Esophagus squamous epithelium (tissue), 5 donors: ENCODE data around the gene MYL6. TPM values are rescaled to one million over a fixed set of nuclear protein-coding genes. Genes with fewer than 3 reads are reported as not detected.

ENCODE experiments used
- DNase-seq: peaks from one replicate; lab custom pipeline; 2025; lab: John Stamatoyannopoulos, UW
- H3K27ac ChIP-seq, 4 donors: fragments of 200-600 bp; sonication (generic); one replicate each; pipeline ENCODE4 v1.5.1; 2016 to 2019; ENCODE audit warnings: mild to moderate bottlenecking in 1 of 4
- H3K27me3 ChIP-seq, 4 donors: fragments of 200-600 bp; sonication (generic); 1 replicate in 3 of 4; 2 replicates in 1 of 4; pipeline versions ENCODE4 v1.5.1 to v1.6.0; 2017 to 2021; ENCODE audit warnings: antibody characterized with exemption in 1 of 4
- H3K36me3 ChIP-seq, 3 donors: fragments of 200-600 bp; sonication (generic); one replicate each; pipeline ENCODE4 v1.5.1; 2016 to 2019
- H3K4me1 ChIP-seq, 3 donors: fragments of 200-600 bp; sonication (generic); one replicate each; pipeline ENCODE4 v1.5.1; 2017 to 2019
- H3K4me3 ChIP-seq, 4 donors: fragments of 200-600 bp; sonication (generic); 1 replicate in 3 of 4; 2 replicates in 1 of 4; pipeline ENCODE4 v1.5.1; 2016 to 2019; ENCODE audit warnings: mild to moderate bottlenecking in 2 of 4, moderate library complexity in 1 of 4
- H3K9me3 ChIP-seq, 3 donors: fragments of 200-600 bp; sonication (generic); one replicate each; pipeline ENCODE4 v1.5.1; 2016 to 2019
- POLR2A ChIP-seq, 4 donors: fragments of 450-650 bp; IDR thresholded peaks; one replicate each; pipeline ENCODE4 v1.6.1; 2017; ENCODE audit warnings: antibody characterized with exemption in 4 of 4, mild to moderate bottlenecking in 4 of 4, moderate library complexity in 3 of 4
- WGBS, 2 donors: methylation state at CpG; one replicate each; pipeline ENCODE4 v1.1.5; 2018; 5-methylcytosine and 5-hydroxymethylcytosine counted together
- intact Hi-C: fragments of 100-400 bp; cut with DNase I; formaldehyde crosslinking; loops from one replicate; pipeline ENCODE4 v1.15.0; 2022
- total RNA-seq, 4 donors: library from RNA; depleted of rRNA; stranded (reverse); fragments of >200 nt; gene quantifications; one replicate each; pipeline ENCODE4 v1.1.0, GENCODE V29; 2016
- TF ChIP-seq, protein P1 (sequence below), 6 experiments: fragments of 450-650 bp in 4 of 6; fragments of 200-600 bp in 2 of 6; sonication (generic) in 2 of 6; IDR thresholded peaks; one replicate each; pipeline ENCODE4 v1.5.1; 2016 to 2019; ENCODE audit warnings: antibody characterized with exemption in 6 of 6, mild to moderate bottlenecking in 4 of 6, moderate library complexity in 4 of 6
- donor health status: DM: yes; HTN: yes; CAD: no.

Gene MYL6
- total RNA-seq, 4 donors from 2014 or later = 1,011 to 2,279 (median 1,490) TPM

DNA sequence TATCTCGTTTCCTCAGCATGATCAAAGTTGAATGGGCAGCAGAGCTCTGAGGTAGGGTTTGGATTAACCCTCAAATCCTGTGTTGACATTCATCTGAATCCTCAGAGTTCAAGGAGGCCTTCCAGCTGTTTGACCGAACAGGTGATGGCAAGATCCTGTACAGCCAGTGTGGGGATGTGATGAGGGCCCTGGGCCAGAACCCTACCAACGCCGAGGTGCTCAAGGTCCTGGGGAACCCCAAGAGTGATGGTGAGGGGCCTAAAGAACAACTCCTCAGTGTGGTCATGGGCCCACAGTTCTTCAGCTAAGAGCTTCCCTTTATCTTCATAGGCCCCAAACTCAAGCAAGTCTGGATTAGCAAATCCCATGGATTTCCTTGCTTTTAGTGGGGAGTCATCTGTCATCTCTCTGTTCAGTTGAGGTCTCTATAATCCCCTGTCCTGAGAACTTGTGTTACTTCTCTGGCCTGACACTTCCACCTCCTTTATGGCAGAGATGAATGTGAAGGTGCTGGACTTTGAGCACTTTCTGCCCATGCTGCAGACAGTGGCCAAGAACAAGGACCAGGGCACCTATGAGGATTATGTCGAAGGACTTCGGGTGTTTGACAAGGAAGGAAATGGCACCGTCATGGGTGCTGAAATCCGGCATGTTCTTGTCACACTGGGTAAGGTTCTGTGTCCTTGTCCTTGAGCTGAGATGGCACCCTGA is 1.5 kb downstream of the MYL6 start:
- Histone ChIP-seq H3K4me1 (peaks cover 25 to 53% (median 32%) of the 10 kb centered on the region in 3 donors), H3K27me3 (no peaks in the 10 kb centered on the region), H3K27ac (peak overlapping the region; percentile 93 to 100 (median 99)), H3K36me3 (peaks cover 40 to 60% (median 49%) of the 10 kb centered on the region in 3 donors), H3K9me3 (no peaks in the 10 kb centered on the region), H3K4me3 (peak overlapping the region; percentile 61 to 97 (median 80))
- intact Hi-C loops = no loop called here
- WGBS, 2 donors = 12 to 22% methylated on average over 8 of the region's 8 CpGs
- TF ChIP-seq POLR2A (IDR thresholded peaks at IDR 0.05) = no peak
- TF ChIP-seq, protein P1, sequence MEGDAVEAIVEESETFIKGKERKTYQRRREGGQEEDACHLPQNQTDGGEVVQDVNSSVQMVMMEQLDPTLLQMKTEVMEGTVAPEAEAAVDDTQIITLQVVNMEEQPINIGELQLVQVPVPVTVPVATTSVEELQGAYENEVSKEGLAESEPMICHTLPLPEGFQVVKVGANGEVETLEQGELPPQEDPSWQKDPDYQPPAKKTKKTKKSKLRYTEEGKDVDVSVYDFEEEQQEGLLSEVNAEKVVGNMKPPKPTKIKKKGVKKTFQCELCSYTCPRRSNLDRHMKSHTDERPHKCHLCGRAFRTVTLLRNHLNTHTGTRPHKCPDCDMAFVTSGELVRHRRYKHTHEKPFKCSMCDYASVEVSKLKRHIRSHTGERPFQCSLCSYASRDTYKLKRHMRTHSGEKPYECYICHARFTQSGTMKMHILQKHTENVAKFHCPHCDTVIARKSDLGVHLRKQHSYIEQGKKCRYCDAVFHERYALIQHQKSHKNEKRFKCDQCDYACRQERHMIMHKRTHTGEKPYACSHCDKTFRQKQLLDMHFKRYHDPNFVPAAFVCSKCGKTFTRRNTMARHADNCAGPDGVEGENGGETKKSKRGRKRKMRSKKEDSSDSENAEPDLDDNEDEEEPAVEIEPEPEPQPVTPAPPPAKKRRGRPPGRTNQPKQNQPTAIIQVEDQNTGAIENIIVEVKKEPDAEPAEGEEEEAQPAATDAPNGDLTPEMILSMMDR (IDR thresholded peaks at IDR 0.05) = no peak
- DNase-seq = no peak

DNA sequence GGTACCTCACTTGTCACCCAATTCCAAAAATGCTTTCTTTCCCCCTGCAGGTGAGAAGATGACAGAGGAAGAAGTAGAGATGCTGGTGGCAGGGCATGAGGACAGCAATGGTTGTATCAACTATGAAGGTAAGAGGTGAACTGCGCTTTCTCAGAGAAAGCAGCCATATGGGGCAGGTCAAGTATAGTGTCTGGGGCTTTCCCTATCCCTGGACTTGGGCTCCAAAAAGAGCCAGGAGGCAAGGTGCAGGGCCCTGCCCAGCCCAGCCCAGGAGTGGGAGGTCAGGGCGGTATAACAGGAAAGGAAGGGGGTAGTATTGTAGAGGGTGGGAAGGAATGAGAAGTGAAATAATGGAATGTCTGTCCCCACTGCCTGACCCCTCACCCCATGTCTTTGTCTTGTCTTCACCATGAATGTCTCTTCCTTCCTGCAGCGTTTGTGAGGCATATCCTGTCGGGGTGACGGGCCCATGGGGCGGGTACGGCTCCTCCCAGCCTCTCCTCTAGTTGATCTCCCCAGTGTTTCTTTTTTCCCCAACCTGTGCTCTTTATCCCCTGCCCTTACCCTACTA is 2.1 kb downstream of the MYL6 start:
- DNase-seq = no peak
- peaks cover 25 to 53% (median 32%) of the 10 kb centered on the region in 3 donors for H3K4me1 ChIP-seq
- WGBS, 2 donors = 9 to 18% methylated on average over 7 of the region's 7 CpGs
- peaks cover 45 to 63% (median 53%) of the 10 kb centered on the region in 3 donors for H3K36me3 ChIP-seq
- intact Hi-C loops = no loop called here
- H3K27me3 ChIP-seq = no peaks in the 10 kb centered on the region
- TF ChIP-seq POLR2A (IDR thresholded peaks at IDR 0.05) = peak in 1 of 4 donors; percentile 24
- TF ChIP-seq, protein P1 (IDR thresholded peaks at IDR 0.05) = no peak
- H3K27ac ChIP-seq = peak overlapping the region; percentile 93 to 100 (median 99)
- peak overlapping the region; percentile 61 to 97 (median 80) for H3K4me3 ChIP-seq
- no peaks in the 10 kb centered on the region for H3K9me3 ChIP-seq

DNA sequence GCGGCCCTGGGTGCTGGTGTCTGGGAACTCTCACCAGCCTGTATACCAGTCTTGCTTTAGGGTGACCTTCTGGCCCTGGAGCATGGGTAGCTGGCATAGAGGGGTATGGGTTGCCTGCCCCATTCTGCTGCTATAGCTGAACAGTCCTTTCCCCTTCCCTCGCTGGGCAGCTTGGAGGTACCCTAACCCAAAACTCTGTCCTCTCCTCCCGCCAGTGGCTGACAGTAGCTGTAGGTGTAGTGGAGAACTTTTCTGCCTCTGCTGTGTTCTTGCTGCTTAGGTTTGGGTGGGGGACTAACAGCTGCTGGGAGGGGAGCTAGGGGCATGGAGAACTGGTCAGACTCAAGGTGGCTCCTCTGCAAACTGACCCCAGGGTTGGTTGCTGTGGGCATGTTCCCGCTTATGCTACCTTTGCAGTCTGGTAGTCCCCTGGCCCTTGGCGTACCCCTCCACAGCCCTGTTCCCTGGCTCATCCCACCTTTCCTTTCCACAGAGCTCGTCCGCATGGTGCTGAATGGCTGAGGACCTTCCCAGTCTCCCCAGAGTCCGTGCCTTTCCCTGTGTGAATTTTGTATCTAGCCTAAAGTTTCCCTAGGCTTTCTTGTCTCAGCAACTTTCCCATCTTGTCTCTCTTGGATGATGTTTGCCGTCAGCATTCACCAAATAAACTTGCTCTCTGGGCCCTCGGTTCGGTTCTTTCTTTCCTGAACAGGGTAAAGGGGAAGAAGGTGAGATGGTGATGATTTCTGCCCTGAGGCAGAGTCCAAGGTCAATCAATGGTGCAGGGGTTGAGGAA is 2.9 kb downstream of the MYL6 start:
- no peaks in the 10 kb centered on the region for H3K27me3 ChIP-seq
- intact Hi-C loops = no loop called here
- H3K36me3 ChIP-seq = peaks cover 46 to 69% (median 60%) of the 10 kb centered on the region in 3 donors
- peak overlapping the region; percentile 61 to 97 (median 80) for H3K4me3 ChIP-seq
- TF ChIP-seq, protein P1 (IDR thresholded peaks at IDR 0.05) = no peak
- TF ChIP-seq POLR2A (IDR thresholded peaks at IDR 0.05) = no peak
- peaks cover 25 to 53% (median 32%) of the 10 kb centered on the region in 3 donors for H3K4me1 ChIP-seq
- DNase-seq = no peak
- peak overlapping the region; percentile 93 to 100 (median 99) for H3K27ac ChIP-seq
- H3K9me3 ChIP-seq = no peaks in the 10 kb centered on the region
- WGBS, 2 donors = 64 to 70% methylated on average over 8 to 9 of the region's 11 CpGs

DNA sequence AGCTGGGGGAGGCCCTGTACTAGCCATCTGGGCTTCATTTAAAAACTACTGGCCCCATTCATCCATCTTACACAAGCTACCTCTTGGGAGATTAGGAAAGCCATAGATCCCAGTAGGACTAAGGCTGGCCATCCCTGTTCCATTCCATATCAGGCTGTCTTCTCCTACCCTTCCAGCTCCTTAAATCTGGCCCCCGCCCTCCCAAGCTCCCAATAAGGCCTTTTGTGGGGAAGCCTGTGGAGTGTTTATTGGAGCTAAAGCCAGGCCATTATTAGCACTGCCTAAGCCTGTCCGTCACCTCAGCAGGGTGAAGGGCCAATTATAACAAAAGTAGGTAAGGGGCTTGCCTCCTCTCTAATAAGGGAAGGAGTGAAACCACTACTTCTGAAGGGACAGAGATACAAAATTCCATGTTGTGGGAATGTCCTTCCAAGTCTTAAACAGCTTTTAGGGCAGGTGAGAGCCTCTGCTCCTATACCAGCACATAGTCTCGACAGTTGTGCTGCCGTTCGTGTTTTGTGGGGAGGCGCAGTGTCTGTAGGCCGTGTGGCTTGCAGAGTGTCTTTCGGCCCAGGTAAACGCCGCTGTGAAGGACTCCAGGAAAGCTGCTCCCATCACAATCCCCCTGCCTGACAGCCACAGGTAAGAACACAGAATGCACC is 3.7 kb downstream of the MYL6 start:
- H3K36me3 ChIP-seq = peaks cover 46 to 76% (median 60%) of the 10 kb centered on the region in 3 donors
- no peaks in the 10 kb centered on the region for H3K27me3 ChIP-seq
- peaks cover 24 to 48% (median 32%) of the 10 kb centered on the region in 3 donors for H3K4me1 ChIP-seq
- TF ChIP-seq POLR2A (IDR thresholded peaks at IDR 0.05) = no peak
- TF ChIP-seq, protein P1 (IDR thresholded peaks at IDR 0.05) = no peak
- peak overlapping the region in 2 of 4 donors; percentile 61 to 97 for H3K4me3 ChIP-seq
- no peak for DNase-seq
- intact Hi-C loops = no loop called here
- 68 to 69% methylated on average over 8 to 10 of the region's 10 CpGs for WGBS, 2 donors
- H3K9me3 ChIP-seq = no peaks in the 10 kb centered on the region
- peak overlapping the region; percentile 93 to 100 (median 99) for H3K27ac ChIP-seq
